Skeletal muscle satellite cell (primary cell): Measurements from ENCODE around the gene PLCH2.
"Not testable (repeated sequence)": the region's sequence is repeated elsewhere in the genome, so short reads cannot be mapped to it uniquely, and the experiment has no call there.

ENCODE experiments used
- H3K27me3 ChIP-seq: 2 replicates; pipeline ENCODE4 v1.7.0; 2013; ENCODE audit warnings: low read length; ENCODE audit not compliant: control insufficient read depth, insufficient read depth
- H3K36me3 ChIP-seq: 2 replicates; pipeline ENCODE4 v1.7.0; 2013; ENCODE audit warnings: mild to moderate bottlenecking, control low read depth, low read length; ENCODE audit not compliant: insufficient read depth
- H3K4me1 ChIP-seq: 2 replicates; pipeline ENCODE4 v1.7.0; 2013; ENCODE audit warnings: low read length; ENCODE audit not compliant: control insufficient read depth, insufficient read depth
- H3K4me2 ChIP-seq: 2 replicates; pipeline ENCODE4 v1.7.0; 2013; ENCODE audit warnings: mild to moderate bottlenecking, low read length
- H3K4me3 ChIP-seq: 2 replicates; pipeline ENCODE4 v1.7.0; 2013; ENCODE audit warnings: low read length
- H3K9ac ChIP-seq: 2 replicates; pipeline ENCODE4 v1.7.0; 2013; ENCODE audit warnings: mild to moderate bottlenecking, low read depth, low read length, moderate library complexity
- H3K9me3 ChIP-seq: replicated peaks from 2 replicates; pipeline ENCODE4 v1.7.0; 2013; ENCODE audit warnings: mild to moderate bottlenecking, control low read depth, low read length

Gene PLCH2

DNA sequence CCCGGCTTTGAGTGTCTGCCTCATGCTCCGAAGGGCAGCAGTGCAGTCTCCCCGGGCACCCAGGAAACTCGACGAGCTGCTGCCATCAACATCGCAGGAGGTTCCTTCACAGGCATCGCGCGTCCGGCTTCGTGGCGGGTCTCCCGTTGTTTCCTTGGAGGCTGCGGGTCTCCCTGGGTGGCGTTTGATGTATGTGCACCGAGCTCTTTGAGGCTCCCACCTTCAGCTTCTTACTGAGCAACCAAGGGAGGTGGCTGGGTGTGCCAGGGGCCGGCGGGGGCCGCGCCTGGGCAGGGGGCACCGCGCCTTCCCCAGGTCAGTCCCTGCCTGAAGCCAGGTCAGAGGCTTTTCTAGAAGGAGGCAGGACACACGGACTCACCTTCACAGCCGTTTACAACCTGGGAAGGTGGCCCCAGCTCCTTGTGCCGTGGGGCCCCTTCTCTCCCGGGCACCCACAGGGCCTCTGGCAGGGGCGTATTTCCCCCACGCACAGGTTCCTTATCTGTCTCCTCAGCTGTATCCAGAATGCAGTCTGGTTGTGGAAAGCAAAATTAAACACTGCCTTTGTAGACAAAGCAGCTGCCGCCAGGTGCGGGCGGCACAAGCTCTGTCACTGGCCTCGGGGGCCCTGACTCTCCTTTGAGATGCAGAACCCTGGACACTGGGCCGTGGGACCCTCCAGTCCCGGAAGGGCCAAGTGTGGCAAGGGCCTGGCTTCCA is 42.0 kb upstream of the PLCH2 start:
- peaks cover 4% of the 10 kb centered on the region for H3K9me3 ChIP-seq
- no peaks in the 10 kb centered on the region for H3K36me3 ChIP-seq
- no peak overlapping the region for H3K4me3 ChIP-seq
- no peak overlapping the region for H3K9ac ChIP-seq
- no peak overlapping the region for H3K4me2 ChIP-seq
- H3K4me1 ChIP-seq = no peaks in the 10 kb centered on the region
- peaks cover 52% of the 10 kb centered on the region for H3K27me3 ChIP-seq

GRCh38 chr1:2435091-2435490 is 41.0 kb upstream of the PLCH2 start:
- Histone ChIP-seq H3K36me3 (no peaks in the 10 kb centered on the region), H3K4me3 (no peak overlapping the region), H3K27me3 (peaks cover 52% of the 10 kb centered on the region), H3K4me2 (no peak overlapping the region), H3K9me3 (no peaks in the 10 kb centered on the region), H3K9ac (no peak overlapping the region), H3K4me1 (no peaks in the 10 kb centered on the region)

- Histone ChIP-seq H3K36me3 (no peaks in the 10 kb centered on the region), H3K9ac (no peak overlapping the region), H3K4me2 (no peak overlapping the region), H3K9me3 (no peaks in the 10 kb centered on the region), H3K4me3 (no peak overlapping the region), H3K27me3 (peaks cover 52% of the 10 kb centered on the region), H3K4me1 (no peaks in the 10 kb centered on the region)
Observed at GRCh38 chr1:2435746-2436355, 40.2 kb upstream of the PLCH2 start.

GRCh38 chr1:2436876-2437275 is 39.2 kb upstream of the PLCH2 start:
- Histone ChIP-seq H3K4me1 (no peaks in the 10 kb centered on the region), H3K4me3 (no peak overlapping the region), H3K4me2 (no peak overlapping the region), H3K9me3 (no peaks in the 10 kb centered on the region), H3K36me3 (no peaks in the 10 kb centered on the region), H3K9ac (no peak overlapping the region), H3K27me3 (peaks cover 44% of the 10 kb centered on the region)

GRCh38 chr1:2437617-2438016 is 38.5 kb upstream of the PLCH2 start:
- H3K9ac ChIP-seq = no peak overlapping the region
- no peaks in the 10 kb centered on the region for H3K9me3 ChIP-seq
- H3K4me1 ChIP-seq = no peaks in the 10 kb centered on the region
- H3K27me3 ChIP-seq = peaks cover 44% of the 10 kb centered on the region
- H3K4me2 ChIP-seq = no peak overlapping the region
- no peaks in the 10 kb centered on the region for H3K36me3 ChIP-seq
- no peak overlapping the region for H3K4me3 ChIP-seq

DNA sequence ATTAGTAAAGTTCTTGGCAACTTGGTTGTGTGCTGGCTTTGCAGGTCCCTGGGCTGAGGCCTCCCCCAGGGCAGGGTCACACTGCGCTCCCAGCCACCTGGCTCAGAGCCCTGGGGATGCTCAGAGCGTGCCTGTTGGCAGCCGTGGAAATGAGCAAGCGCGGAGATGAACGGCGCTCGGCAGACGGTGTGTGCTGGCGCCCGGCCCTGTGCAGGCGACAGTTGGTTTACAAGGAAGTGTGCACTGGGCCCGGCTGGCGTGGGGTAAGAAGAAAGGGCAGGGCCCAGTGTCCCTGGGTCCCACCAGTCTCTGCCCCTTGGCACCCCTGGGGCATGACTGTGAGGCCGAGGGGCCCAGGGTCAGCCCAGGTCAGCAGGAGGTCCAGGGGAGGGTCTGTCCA is 38.1 kb upstream of the PLCH2 start:
- Histone ChIP-seq H3K4me1 (peaks cover 1% of the 10 kb centered on the region), H3K9ac (no peak overlapping the region), H3K4me3 (no peak overlapping the region), H3K4me2 (no peak overlapping the region), H3K27me3 (peaks cover 44% of the 10 kb centered on the region), H3K36me3 (no peaks in the 10 kb centered on the region), H3K9me3 (no peaks in the 10 kb centered on the region)

- H3K9ac ChIP-seq = no peak overlapping the region
Observed at GRCh38 chr1:2438641-2439040, 37.4 kb upstream of the PLCH2 start.

GRCh38 chr1:2439369-2439768 is 36.7 kb upstream of the PLCH2 start:
- H3K4me1 ChIP-seq = peaks cover 4% of the 10 kb centered on the region
- no peaks in the 10 kb centered on the region for H3K36me3 ChIP-seq
- no peak overlapping the region for H3K9ac ChIP-seq
- H3K4me2 ChIP-seq = no peak overlapping the region
- H3K9me3 ChIP-seq = no peaks in the 10 kb centered on the region
- H3K4me3 ChIP-seq = no peak overlapping the region
- peaks cover 32% of the 10 kb centered on the region for H3K27me3 ChIP-seq

More at GRCh38 chr1:2438641-2439040, 37.4 kb upstream of the PLCH2 start:
- Histone ChIP-seq H3K4me1 (peaks cover 4% of the 10 kb centered on the region), H3K27me3 (peaks cover 39% of the 10 kb centered on the region), H3K4me2 (no peak overlapping the region), H3K36me3 (no peaks in the 10 kb centered on the region), H3K4me3 (no peak overlapping the region), H3K9me3 (no peaks in the 10 kb centered on the region)

DNA sequence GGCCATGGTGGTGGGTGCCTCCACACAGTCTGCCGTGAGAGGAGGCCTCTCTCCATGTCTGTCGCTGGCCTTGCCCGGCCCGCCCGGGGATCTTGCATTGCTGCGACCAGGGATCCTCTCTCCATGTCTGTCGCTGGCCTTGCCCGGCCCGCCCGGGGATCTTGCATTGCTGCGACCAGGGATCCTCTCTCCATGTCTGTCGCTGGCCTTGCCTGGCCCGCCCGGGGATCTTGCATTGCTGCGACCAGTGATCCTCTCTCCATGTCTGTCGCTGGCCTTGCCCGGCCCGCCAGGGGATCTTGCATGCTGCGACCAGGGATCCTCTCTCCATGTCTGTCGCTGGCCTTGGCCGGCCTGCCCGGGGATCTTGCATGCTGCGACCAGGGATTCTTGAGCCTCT is 35.7 kb upstream of the PLCH2 start:
- not testable (repeated sequence) for H3K9ac ChIP-seq, H3K4me2 ChIP-seq, H3K9me3 ChIP-seq, H3K36me3 ChIP-seq, H3K4me3 ChIP-seq
- Histone ChIP-seq H3K27me3 (peaks cover 25% of the 10 kb centered on the region), H3K4me1 (peaks cover 12% of the 10 kb centered on the region)

- Histone ChIP-seq H3K9ac (no peak overlapping the region), H3K9me3 (no peaks in the 10 kb centered on the region), H3K4me2 (no peak overlapping the region), H3K4me1 (peaks cover 22% of the 10 kb centered on the region), H3K4me3 (no peak overlapping the region), H3K27me3 (peaks cover 25% of the 10 kb centered on the region), H3K36me3 (no peaks in the 10 kb centered on the region)
Observed at GRCh38 chr1:2441746-2442145, 34.3 kb upstream of the PLCH2 start.

DNA sequence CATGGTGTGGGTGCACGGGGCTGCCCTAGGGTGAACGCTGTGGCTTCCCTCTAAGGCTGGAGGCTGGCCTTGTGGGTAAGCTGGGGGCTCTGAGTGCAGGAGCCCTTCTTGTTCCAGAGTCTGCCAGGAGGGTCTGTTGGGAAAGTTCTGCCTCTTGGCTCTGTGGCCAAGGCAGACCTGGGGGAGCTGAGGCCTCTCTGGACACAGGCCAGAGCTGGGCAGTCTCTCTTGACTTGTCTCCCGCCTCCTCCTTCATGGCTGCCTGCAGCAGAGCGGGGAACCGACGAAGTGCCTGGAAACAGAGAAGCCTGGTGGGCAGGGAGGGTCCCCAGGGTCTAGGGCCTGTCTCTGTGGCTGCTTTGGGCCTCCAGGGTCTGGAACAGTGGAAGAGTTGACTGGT is 33.4 kb upstream of the PLCH2 start:
- peaks cover 22% of the 10 kb centered on the region for H3K27me3 ChIP-seq
- no peaks in the 10 kb centered on the region for H3K36me3 ChIP-seq
- no peak overlapping the region for H3K9ac ChIP-seq
- H3K4me1 ChIP-seq = peaks cover 32% of the 10 kb centered on the region
- no peak overlapping the region for H3K4me2 ChIP-seq
- H3K9me3 ChIP-seq = no peaks in the 10 kb centered on the region
- no peak overlapping the region for H3K4me3 ChIP-seq
